NCI-H1417 treated with DMSO at 0.1 percent for 48 hours (cell line): ENCODE measurements around the gene OR2M3.
"Not testable (repeated sequence)": the region's sequence is repeated elsewhere in the genome, so short reads cannot be mapped to it uniquely, and the experiment has no call there.

Experiments used
- DNase-seq: peaks from one replicate; lab custom pipeline; 2025; lab: John Stamatoyannopoulos, UW

Gene OR2M3, protein sequence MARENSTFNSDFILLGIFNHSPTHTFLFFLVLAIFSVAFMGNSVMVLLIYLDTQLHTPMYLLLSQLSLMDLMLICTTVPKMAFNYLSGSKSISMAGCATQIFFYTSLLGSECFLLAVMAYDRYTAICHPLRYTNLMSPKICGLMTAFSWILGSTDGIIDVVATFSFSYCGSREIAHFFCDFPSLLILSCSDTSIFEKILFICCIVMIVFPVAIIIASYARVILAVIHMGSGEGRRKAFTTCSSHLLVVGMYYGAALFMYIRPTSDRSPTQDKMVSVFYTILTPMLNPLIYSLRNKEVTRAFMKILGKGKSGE

DNA sequence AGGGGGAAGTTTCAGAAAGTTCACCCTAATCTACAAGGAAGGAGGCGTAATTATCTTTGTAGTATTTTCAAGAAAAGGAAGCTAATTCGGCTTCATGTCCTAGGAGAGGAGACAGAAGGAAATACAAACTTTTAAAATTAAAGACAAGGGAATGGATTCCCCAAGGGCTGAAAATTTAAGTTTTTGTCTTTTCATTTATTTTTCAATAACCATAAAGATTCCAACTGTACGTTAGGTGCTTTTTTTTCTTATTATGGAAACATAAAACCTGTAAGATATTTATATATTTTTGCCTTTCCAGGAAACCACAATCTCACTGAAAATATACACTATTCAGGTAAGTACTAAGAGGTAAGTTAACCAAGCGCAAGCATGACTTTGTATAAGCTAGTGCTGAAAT is at the start of gene OR2M3:
OR2M3 (plus strand) TSS at position 301 of the 400 bp plus-strand sequence. CDS start 5,803 bp downstream, outside the sequence.
- DNase-seq = no peak

DNA sequence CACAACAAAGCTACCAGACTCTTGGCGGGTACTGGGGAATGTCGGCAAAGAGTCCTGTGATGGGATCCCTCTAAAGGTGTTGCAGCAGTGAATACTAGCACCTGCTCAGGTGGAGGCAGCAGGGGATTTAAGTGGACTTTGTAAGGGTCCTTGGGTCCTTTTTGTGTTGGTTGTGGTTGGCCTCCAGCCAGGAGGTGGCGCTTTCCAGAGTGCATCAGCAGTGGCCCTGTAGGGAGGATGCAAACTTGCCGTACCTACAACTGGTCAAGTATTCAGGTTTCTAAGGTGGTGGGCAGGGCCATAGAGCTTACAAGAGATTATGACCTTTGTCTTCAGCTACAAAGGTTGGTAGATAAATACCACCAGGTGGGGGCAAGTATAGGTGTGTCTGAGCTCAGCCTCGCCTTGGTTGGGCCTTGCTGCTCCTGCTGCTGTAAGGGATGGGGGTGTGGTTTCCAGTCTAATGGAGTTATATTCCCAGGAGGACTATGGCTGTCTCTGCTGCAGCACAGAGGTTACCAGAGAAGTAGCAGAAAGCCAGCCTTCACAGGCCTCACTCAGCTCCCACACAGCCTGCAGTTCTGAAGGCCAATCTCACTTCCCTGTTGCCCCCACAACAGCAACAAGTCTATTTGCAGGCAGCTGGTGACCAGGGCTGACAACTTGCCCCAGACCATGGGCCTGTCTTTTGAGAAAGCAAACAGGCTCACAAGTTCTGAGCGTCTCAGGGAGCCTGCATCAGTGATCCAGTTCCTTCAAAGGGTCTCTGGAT is 44.8 kb upstream of the OR2M3 start:
- no peak for DNase-seq

DNA sequence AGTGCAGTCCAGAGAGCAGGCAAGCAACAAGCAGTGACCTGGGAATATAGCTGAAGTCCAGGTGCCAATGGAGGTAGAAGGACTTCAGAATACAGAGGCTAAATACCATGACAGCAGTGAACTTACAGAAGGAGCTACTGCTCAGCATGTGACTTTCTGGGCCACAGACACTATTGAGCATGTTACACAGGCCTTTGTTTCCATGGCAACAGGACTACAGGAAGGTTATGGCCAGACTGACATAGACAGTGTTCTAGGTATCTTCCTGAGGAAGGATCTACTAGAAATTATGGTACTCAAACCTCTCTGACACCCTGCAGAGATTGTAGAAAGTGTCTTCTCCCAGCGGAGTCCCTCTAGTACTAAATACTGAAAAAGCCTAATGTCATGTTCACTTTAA is 41.1 kb upstream of the OR2M3 start:
- DNase-seq = no peak

DNA sequence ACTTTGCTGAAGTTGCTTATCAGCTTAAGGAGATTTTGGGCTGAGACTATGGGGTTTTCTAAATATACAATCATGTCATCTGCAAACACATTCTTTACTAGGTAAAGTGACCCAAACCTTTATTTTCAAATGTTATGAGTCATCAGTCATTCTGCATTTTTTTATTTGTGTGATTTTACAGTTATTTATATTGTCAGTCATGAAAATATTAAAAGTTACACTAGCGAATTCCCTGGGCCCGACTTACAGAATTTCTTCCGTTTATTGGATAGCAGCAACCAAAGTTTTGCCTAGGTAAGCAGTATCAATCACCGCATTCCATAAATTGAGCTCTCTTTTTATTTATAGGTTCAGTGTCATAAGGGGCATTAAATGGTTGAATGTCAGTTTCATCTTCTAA is 38.3 kb upstream of the OR2M3 start:
- no peak for DNase-seq

DNA sequence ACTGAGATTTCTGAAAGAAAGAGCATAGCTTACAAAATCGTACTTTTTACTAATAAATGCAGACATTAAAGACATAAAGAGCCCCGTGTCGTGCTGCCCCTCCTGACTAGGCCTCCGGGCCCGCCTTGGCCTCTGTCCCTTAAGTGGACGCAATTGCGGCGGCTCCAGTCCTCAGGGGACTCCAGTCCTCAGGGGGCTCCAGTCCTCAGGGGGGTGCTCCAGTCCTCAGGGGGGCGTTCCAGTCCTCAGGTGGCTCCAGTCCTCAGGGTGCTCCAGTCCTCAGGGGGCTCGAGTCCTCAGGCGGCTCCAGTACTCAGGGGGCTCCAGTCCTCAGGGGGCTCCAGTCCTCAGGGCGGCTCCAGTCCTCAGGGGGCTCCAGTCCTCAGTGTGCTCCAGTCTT is 33.0 kb upstream of the OR2M3 start:
- no peak for DNase-seq

DNA sequence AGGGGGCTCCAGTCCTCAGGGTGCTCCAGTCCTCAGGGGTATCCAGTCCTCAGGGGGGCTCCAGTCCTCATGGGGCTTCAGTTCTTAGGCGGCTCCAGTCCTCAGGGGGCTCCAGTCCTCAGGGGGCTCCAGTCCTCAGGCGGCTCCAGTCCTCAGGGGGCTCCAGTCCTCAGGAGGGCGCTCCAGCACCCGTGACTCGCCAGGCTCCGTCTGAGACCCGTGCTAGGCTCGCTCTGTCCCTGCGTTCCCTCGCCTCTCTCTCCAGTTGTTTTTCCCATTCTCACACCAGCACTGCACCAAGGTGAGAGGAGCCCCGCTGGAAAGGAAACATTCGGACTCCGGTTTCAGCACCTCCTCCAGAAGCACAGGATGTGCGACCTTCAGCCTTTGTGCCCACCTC is 31.9 kb upstream of the OR2M3 start:
- no peak for DNase-seq

DNA sequence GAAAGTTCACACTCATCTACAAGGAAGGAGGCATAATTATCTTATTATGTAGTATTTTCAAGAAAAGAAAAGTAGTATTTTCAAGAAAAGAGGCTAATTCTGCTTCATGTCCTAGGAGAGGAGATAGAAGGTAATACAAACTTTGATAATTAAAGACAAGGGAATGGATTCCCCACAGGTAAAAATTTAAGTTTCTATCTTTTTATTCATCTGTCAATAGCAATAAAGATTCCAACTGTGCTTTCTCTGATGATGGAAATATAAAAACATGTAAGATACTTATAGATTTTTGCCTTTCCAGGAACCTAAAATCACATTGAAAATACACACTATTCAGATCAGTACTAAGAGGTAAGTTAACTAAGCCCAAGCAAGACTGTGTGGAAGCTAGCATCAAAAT is 22.5 kb upstream of the OR2M3 start, which contains the start of gene OR2M2:
OR2M2 (plus strand) TSS at position 301 of the 400 bp plus-strand sequence. CDS start 5,165 bp downstream, outside the sequence.
- DNase-seq = no peak

DNA sequence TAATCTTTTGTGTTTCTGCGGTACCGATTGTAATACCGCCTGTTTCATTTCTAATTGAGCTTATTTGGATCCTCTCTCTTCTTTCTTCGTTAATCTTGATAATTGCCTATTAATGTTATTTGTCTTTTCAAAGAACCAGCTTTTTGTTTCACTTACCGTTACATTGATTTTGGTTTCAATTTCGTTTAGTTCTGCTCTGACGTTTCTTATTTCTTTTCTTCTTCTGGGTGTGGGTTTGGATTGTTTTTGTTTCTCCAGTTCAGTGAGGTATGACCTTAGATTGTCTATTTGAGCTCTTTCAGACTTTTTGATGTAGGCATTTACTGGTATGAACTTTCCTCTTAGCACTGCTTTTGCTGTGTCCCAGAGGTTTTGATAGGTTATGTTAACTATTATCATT is 13.1 kb upstream of the OR2M3 start:
- no peak for DNase-seq

DNA sequence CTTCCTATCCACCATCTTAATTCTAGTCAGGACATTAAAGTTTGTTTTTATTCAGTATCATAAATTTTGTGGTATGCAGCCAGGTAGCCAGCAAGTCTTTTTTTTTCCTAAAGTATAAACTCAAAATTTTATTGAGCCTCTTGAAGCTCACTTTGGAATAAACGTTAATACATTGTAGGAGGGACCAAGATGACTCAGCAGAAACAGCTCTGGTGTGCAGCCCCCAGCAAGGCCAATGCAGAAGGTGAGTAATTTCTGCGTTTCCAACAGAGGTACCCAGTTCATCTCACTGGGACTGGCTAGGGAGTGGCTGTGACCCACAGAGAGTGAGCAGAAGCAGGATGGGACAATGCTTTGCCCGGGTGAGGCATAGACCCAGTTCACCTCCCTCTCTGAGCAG is 9.7 kb upstream of the OR2M3 start:
- no peak for DNase-seq

DNA sequence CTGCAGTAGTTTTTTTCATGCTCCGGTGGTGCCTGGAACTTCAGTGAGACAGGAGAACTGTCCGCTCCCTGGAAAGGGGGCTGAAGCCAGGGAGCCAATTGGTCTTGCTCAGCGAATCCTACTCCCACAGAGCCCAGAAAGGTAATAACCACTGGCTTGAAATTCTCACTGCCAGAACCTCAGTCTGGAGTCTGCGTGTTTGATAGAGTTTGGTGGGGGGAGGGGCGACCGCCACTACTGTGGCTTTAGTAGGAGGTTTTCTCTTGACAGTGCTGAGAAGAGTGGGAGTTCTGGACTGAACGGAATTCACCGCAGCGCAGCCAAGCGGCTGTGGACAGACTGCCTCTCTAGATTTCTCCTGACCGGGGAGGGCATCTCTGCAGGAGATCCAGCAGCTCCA is 8.0 kb upstream of the OR2M3 start:
- DNase-seq = no peak

DNA sequence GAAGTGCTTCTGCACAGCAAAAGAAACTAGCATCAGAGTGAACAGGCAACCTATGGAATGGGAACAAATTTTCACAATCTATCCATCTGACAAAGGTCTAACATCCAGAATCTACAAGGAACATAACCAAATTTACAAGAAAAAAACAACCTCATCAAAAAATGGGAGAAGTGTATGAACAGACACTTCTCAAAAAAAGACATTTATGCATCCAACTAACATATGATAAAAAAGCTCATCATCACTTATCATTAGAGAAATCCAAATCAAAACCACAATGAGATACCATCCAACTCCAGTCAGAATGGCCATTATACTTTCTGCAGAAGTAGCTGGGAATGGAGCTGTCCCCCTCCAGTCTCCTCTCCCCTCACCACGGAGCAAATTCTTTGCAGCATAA is 2.9 kb upstream of the OR2M3 start:
- no peak for DNase-seq

DNA sequence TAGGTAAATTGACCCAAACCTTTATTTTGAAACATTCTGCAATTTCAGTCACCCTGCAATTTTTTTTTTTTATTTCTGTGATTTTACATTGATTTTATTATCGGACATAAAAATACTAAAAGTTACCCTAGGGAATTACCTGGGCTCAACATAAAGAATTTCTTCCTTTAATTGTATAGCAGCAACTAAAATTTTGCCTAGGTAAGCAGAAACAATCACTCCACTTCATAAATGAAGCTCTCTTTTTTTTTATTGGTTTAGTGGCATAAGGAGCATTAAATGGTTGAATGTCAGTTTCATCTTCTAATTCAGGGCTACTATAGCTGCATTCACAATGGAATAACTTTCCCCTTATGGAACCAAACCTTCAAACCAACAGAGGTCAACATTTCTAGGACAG is 18.8 kb downstream of the OR2M3 start:
- no peak for DNase-seq

DNA sequence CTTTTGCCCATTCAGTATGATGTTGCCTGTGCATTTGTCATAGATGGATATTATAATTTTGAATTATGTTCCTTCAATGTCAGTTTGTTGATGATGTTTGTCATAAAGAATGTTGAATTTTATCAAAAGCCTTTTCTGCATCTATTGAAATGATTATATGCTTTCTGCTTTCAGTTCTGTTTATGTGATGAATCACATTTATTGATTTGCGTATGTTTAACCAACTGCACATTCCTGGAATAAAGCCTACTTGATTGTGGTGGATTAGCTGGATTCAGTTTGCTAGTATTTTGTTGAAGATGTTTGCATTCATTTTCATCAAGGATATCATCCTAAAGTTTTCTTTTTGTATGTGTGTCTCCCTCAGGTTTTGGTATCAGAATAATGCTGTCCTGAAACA is 28.5 kb downstream of the OR2M3 start:
- no peak for DNase-seq

DNA sequence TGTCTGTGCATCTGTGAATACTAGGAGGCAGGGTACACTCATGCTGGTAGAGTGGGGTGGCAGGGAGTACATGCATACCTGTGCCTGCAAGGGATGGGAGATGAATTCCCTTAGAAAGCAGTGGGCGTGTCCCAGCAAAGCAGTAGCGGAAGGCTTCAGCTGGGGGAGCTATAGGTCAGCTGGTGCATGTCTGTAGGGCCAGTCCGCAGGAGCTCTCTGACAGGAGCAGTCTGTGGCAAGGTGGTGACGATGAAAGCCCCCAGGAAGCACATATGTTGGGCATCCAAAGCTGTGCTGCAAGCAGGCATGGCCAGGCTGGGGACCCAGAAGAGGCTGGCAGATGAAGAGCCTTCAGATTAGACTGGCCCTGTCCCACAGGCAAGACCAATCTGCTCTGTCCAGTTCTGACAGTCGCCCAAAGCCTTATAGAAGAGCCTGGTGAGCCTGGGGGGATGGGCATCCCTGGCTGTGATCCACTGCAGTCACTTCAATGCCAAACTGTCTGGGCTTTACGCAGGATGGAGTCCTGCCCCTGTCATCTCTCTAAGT is 32.4 kb downstream of the OR2M3 start:
- DNase-seq = no peak

DNA sequence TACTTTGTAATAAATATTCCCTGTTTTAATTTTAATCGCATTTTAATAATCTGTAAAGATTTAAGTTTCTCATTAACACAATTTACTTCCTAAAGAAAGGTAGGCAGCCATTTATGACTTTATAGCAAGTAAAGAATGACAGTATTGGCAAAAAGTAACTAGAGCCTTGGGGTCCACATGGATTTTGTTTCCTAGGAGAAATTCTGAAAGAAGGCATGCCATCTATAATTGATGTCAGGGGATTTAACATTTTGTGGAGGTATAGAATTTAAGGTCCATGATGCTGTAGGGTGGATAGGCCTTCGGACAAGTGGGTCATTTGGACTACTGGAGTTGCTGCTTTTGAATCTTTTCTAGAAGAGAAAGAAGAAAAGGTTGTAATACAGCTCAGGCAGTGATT is 34.1 kb downstream of the OR2M3 start, which contains the start of gene OR2M4:
OR2M4 (plus strand) TSS at position 301 of the 400 bp plus-strand sequence. CDS start 7,512 bp downstream, outside the sequence.
- DNase-seq = no peak

DNA sequence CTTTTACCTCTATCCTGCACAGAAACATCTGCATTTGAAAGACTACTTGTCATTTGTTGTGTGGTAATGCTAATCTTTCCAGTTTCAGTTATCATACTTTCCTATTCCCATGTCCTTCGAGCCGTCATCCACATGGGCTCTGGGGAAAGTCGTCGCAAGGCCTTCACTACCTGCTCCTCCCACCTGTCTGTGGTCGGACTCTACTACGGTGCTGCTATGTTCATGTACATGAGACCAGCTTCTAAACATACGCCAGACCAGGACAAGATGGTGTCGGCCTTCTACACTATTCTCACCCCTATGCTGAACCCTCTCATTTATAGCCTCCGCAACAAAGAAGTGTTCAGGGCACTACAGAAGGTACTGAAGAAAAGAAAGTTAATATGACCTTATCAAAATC is 42.4 kb downstream of the OR2M3 start:
- DNase-seq = no peak

DNA sequence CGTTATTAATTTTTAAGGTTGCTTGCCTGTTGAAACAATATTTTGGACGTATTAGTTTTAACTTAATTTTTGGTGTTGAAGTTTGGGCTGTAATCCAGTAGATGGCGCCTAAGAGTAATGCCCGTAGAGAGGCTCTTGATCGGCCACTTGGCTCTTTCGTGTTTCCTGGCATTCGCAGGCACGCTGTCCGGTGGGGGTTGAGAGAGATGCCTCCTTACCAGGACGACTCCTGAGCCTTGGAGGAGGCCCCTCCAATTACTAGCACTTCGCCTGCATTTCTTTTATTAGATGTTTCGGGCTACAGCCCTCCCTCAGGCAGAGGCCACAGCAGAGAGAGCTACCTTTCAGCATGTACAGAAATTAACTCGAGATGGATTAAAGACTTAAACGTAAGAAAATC is 46.1 kb downstream of the OR2M3 start:
- no peak for DNase-seq

DNA sequence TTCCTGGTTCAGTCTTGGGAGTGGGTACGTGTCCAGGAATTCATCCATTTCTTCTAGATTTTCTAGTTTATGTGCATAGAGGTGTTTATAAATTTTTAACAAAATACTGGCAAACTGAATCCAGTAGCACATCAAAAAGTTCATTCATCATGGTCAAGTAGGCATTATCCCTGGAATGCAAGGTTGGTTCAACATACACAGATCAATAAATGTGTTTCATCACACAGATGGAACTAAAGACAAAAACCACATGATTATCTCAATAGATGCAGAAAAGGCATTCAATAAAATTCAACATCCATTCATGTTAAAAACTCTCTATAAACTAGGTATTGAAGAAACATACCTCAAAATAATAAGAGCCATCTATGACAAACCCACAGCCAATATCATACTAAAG is 62.2 kb downstream of the OR2M3 start:
- DNase-seq = not testable (repeated sequence)
